Epidermal melanocyte (primary cell): ENCODE measurements around the gene DNAJC25.

Experiments used
- DNase-seq: peaks from one replicate; pipeline ENCODE4 v3.0.0; 2011; ENCODE audit warnings: low spot score; ENCODE audit not compliant: insufficient read length

DNAJC25 gene

GRCh38 chr9:111627260-111627963 is 3.7 kb upstream of the DNAJC25 start:
- no peak for DNase-seq

- no peak for DNase-seq
These were observed 2.7 kb upstream of the DNAJC25 start for GRCh38 chr9:111628411-111628810.

- no peak for DNase-seq
These were observed 761 bp upstream of the DNAJC25 start for GRCh38 chr9:111630182-111630963.

- no peak for DNase-seq
These were observed 245 bp upstream of the DNAJC25 start for GRCh38 chr9:111630964-111631213.

- DNase-seq, result no peak
These were observed 926 bp downstream of the DNAJC25 start for GRCh38 chr9:111632060-111632459.

GRCh38 chr9:111632695-111633388 is 1.7 kb downstream of the DNAJC25 start:
- DNase-seq, result no peak

- no peak for DNase-seq
These were observed 2.2 kb downstream of the DNAJC25 start for GRCh38 chr9:111633389-111633736.

- no peak for DNase-seq
These were observed 3.7 kb downstream of the DNAJC25 start for GRCh38 chr9:111634860-111635259.

GRCh38 chr9:111637421-111637950 is 6.4 kb downstream of the DNAJC25 start:
- no peak for DNase-seq

GRCh38 chr9:111644195-111644772 is 13.2 kb downstream of the DNAJC25 start:
- no peak for DNase-seq

GRCh38 chr9:111645806-111646205 is 14.7 kb downstream of the DNAJC25 start:
- no peak for DNase-seq

GRCh38 chr9:111646417-111646816 is 15.3 kb downstream of the DNAJC25 start:
- DNase-seq, result no peak

- peak; percentile 63 for DNase-seq
These were observed 16.9 kb downstream of the DNAJC25 start for GRCh38 chr9:111648066-111648465.

GRCh38 chr9:111649016-111649415 is 17.9 kb downstream of the DNAJC25 start:
- DNase-seq, result no peak

GRCh38 chr9:111657051-111657450 is 25.9 kb downstream of the DNAJC25 start:
- DNase-seq, result peak; percentile 40

GRCh38 chr9:111658943-111659342 is 27.8 kb downstream of the DNAJC25 start:
- no peak for DNase-seq

- no peak for DNase-seq
These were observed 28.6 kb downstream of the DNAJC25 start for GRCh38 chr9:111659691-111660090.

GRCh38 chr9:111661150-111661801 is 30.1 kb downstream of the DNAJC25 start, which contains the start of gene GNG10:
GNG10 (plus strand) TSS chr9:111661605; CDS start chr9:111661635, 30 bp downstream.
- DNase-seq, result peak; percentile 75

- peak; percentile 46 for DNase-seq
These were observed 30.8 kb downstream of the DNAJC25 start for GRCh38 chr9:111661802-111662521.

- DNase-seq, result no peak
These were observed 31.6 kb downstream of the DNAJC25 start for GRCh38 chr9:111662576-111663300.
